ENCODE measurements around the gene KIF21A. TPM values are rescaled to one million over a fixed set of nuclear protein-coding genes. Genes with fewer than 3 reads are reported as not detected.

KIF21A gene
- total RNA-seq, 1 donor from 2014 or later = 5.3 TPM

GRCh38 chr12:39386335-39386734 lies 56.6 kb downstream of the KIF21A start:
- no peak for DNase-seq (ENCODE audit: low read depth in 2 of 2)

DNA sequence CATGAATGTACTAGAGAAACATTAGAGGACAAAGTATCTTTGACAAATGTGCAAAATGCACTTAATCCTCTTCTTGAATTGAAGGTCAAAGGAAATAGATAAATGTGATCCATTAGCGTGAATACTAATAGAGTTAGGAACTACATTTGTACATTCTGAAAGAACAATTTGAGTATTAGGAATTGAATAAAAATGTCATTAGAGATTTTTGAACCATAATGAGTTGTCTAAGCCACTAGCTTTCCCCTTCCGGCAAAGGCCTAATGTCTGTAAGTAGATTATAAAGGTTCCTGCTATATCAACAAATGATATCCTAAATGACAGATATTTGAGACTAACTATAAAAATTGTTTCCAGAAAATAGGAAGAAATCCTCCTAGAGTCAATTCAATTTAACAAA lies 59.8 kb downstream of the KIF21A start:
- DNase-seq (ENCODE audit: low read depth in 2 of 2) = no peak

DNA sequence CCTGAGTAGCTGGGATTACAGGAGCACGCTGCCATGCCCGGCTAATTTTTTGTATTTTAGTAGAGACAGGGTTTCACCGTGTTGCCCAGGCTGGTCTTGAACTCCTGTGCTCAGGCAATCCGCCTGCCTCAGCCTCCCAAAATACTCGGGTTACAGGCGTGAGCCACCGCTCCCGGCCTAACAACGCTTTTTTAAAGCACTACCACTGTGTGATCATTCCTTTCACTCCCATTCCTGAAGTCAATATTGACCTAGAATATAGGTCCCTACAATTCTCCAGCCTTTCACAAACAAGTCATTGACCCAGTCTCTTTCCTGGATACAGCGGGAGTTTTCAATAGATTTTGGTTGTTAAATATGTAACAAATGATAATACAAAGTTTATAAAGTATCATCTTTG lies 62.8 kb downstream of the KIF21A start:
- DNase-seq (ENCODE audit: low read depth in 2 of 2) = no peak

DNA sequence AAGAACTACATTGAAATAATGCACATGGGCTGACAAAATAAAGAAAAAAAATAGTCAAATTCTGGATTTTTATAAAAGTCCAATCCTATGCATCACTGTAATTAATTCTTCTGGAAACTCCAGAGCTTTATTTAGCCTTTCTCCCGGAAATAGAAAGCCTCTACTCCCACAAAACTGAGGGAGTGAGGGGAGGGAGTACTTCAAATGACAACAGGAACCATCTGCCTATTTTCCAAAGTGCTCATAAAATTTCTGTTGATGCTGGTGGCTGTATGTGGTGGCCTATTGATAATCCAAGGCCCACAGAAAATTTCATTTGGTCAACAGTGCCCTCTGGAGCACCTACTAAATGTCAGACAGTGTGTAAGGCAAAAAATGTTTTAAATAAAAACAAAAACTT lies 64.6 kb downstream of the KIF21A start:
- peak; percentile 2 to 14 for DNase-seq (ENCODE audit: low read depth in 2 of 2)

DNA sequence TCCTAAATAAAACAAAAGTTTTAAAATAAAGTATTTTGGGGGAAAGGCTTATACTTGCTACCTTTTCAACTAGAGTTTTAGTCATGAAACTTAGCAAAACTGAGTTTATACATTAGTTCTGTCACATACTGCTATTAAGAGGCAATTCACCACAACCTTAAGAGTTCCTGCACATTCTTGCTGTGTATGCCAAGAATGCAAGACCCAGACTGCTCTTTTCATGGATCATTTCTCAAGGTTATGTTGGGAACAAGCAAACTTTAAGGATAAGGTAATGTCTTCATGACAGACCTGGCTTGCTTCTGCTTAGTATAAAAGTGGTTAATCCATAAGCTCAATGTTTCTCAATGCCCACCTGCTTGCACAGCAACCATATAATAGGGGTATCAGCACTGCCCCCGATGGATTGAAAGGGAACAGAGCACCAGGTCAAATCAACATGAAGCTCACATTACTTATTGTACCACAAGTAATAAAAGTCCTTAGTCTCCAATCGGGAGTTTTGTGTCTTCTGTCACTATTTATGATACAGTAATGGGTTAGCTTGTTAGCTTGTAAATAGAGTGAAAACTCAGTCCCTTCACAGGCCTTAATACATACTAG lies 67.6 kb downstream of the KIF21A start:
- DNase-seq (ENCODE audit: low read depth in 2 of 2) = no peak

DNA sequence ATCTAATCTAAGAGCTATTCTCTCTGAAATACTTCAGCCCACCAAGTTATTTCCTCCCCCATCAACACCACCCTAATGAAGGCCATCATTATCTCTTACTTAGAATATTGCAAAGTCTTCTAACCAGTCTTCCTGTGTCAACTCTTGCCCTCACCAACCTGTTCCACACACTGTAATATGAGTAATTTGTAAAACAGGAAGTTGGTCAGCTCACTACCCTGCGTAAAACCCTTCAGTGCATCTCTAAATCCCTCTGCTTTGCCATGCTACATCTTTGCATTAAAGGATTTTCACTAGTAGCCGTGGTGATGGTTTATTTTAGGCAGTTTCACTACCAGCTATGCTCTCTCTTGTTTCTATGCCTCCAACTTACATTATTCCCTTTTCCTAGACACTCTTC lies 70.0 kb downstream of the KIF21A start:
- peak in 1 of 2 donors; percentile 21 for DNase-seq (ENCODE audit: low read depth in 2 of 2)

GRCh38 chr12:39372204-39372925 lies 70.6 kb downstream of the KIF21A start:
- no peak for DNase-seq (ENCODE audit: low read depth in 2 of 2)

DNA sequence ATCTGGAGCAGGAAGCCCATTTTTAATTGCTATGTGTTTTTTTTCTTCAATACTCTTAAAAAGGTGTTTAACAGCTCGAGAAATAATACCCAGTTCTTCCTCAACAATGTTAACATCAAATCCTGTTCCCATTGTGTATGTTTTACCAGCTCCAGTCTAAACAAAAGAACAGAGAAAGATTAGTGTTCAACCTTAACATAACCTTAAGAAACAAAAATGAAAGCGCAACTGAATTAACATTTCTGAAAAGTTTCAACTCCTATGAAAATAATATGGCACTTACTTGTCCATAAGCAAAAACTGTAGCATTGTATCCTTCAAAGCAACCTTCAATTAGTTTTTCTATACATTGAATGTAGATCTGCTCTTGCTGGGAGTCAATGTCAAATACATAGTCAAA lies 73.2 kb downstream of the KIF21A start:
- DNase-seq (ENCODE audit: low read depth in 2 of 2) = no peak

- DNase-seq (ENCODE audit: low read depth in 2 of 2) = no peak
Measured at GRCh38 chr12:39368891-39369290, 74.0 kb downstream of the KIF21A start.

DNA sequence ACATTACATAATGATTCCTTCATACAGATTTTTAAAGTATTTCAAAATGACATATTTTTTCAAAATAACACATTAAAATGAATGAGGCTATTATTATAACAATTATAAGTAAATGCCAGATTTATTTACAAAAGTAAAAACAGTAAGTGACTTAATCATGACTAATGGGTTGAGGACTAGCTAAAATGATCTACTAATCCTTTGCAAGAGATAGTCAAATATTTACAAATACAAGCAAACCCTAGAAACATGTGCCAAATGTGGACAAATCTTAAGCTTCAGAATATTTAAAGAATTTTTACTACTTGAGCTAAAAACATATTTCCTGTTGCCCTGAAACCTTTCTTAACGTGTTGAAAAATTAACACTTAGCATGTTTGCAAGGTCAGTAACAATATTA lies 74.8 kb downstream of the KIF21A start:
- no peak for DNase-seq (ENCODE audit: low read depth in 2 of 2)

GRCh38 chr12:39367494-39367893 lies 75.4 kb downstream of the KIF21A start:
- no peak for DNase-seq (ENCODE audit: low read depth in 2 of 2)

DNA sequence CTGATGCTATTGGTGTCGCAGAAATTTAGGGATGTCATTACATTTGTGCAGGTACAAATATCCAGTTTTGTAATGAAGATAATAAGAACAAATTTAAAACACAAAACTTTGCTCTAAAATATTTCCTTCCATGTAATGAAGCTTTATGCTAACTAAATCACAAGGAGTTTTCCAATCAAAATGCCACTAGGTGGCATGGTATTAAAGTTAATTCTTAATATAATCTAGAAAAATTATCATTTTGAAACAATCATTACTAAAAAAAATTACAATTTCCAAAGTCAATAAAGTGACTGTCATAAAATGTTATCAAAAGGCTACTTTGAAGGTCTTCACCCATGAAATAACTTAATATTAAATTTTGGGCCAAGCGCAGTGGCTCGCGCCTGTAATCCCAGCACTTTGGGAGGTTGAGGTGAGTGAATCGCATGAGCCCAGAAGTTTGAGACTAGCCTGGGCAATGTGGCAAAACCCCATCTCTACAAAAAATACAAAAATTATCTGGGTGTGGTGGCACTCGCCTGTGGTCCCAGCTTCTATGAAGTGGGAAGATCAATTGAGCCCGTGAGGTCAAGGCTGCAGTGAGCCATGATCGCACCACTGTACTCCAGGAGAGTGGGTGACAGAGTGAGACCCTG lies 77.4 kb downstream of the KIF21A start:
- peak in 1 of 2 donors; percentile 10 for DNase-seq (ENCODE audit: low read depth in 2 of 2)

- no peak for DNase-seq (ENCODE audit: low read depth in 2 of 2)
Measured at GRCh38 chr12:39364196-39364595, 78.7 kb downstream of the KIF21A start.

- DNase-seq (ENCODE audit: low read depth in 2 of 2) = no peak
Measured at GRCh38 chr12:39359645-39360044, 83.3 kb downstream of the KIF21A start.

DNA sequence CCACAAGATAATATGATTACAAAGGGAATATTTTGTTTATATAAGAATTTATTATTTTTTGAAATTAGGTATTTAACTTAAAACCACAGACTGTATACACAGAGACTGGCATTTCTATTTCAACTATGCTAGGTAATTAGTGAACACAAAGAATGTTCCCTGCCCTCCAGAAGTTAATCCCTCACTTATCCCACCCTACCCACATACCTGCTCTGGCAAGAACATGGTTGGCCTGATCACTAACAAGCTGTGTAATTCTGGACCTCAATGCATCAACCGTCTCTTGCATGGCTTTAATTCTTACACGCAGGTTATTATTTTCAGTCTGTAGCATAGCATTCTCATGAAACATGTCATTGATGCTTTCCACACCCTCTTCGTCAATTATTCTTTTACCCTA lies 85.9 kb downstream of the KIF21A start:
- DNase-seq (ENCODE audit: low read depth in 2 of 2) = no peak

DNA sequence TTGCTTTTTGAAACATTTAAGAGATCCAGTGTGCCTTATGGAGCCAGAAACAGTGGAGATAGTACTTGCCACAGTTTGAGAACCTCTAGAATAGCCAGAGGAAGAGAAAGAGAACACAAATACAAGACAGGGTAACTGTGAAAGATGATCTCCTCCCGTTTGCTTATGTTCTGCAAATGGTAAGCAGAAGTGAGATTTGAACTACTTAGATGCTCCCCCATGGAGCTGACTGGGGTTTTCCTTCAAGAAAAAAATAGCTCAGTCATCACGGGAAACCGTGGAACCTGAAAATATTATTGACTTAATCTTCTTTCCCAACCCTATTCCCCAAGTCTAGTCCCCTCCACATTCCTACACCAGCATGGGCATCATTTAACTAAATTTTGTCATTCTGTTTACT lies 87.1 kb downstream of the KIF21A start:
- DNase-seq (ENCODE audit: low read depth in 2 of 2) = no peak

DNA sequence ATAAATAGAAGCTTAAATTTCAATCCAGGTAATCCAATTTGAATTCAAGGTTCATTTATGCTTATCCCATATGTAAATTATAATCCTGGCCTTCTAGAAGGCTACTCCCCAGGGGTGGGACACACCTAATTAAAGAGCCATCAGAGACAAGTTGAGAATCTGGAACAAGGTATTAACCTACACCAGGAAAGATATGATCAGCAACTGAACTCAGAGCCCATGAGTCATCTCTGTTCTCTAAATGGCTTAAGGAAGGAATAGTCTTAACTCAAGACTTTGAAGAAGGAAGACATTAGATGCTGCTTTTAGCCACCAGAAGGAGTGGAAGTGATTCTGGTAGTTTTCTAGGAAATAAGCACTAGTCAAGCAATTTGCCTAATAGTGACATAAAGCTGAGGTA lies 88.0 kb downstream of the KIF21A start:
- no peak for DNase-seq (ENCODE audit: low read depth in 2 of 2)

DNA sequence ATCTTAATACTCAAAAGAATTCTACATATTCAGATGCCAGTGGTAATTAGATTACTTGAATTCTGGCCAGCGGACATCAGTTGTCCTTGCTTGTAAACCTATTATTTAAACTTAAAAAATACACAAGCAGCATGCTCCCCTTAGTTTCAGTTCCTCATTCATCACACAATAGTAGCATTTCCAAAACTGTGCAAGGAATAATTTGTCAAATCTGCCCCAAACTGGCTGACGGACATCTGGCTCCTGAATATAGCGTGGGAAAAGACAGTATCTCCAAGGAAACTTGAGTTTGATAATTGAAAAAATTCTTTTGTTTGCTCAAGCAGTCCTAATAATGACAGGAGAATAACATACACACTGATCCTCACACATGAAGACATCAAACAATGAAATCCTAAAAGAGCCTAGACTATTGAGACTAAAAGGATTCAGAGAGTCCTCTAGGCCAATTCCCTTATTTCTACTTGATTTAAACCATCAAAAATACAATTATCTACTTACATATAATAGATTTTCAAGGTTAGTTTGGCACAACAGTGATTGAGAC lies 90.4 kb downstream of the KIF21A start:
- no peak for DNase-seq (ENCODE audit: low read depth in 2 of 2)

DNA sequence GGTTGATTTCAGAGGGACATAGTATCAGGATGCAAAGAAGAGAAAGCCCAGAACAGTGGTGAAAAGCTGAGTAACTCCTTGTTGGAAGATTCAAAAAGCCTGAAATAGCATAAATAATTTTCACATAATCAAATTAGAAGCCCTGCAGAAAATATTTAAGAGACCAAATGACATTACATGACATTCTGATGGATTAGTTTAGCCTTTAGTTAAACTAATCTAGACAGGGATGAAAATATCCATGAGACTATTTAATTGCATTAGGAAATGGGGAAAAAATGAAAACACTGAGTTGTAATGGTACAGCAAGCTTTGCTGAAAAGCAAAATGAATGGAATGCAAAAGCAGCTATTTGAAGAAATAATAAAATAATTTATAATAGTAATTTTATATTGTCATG lies 91.8 kb downstream of the KIF21A start:
- no peak for DNase-seq (ENCODE audit: low read depth in 2 of 2)

GRCh38 chr12:39348941-39349626 lies 93.8 kb downstream of the KIF21A start:
- no peak for DNase-seq (ENCODE audit: low read depth in 2 of 2)

GRCh38 chr12:39348523-39348922 lies 94.4 kb downstream of the KIF21A start:
- no peak for DNase-seq (ENCODE audit: low read depth in 2 of 2)

DNA sequence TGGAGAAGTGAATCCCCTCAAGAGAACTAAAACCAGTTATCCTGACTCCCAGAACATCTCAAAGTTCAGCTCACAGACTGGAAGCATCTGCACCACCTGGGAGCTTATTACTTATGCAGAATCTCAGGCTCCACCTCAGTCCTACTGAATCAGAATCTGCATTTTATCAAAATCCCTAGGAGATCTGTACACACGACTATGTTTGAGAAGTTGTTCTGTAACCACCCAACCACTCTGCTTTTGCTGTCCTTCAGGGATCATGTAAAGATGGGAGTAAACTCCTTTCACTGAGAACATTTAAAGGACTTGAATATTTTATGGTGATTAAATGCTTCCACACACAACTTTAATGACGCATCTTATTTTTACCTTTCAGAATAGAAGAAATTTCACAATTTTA lies 98.0 kb downstream of the KIF21A start:
- no peak for DNase-seq (ENCODE audit: low read depth in 2 of 2)

All from dermis microvascular lymphatic vessel endothelial cell (primary cell).